Ramos (cell line): ENCODE results near the gene MPPED1.

Experiments
- in situ Hi-C: fragments of 300-500 bp; cut with MboI; formaldehyde crosslinking; loops from one replicate; pipeline ENCODE4 v1.14.3; 2022; ENCODE audit warnings: low sequenced_read_pairs; ENCODE audit not compliant: unreplicated experiment

Gene MPPED1

DNA sequence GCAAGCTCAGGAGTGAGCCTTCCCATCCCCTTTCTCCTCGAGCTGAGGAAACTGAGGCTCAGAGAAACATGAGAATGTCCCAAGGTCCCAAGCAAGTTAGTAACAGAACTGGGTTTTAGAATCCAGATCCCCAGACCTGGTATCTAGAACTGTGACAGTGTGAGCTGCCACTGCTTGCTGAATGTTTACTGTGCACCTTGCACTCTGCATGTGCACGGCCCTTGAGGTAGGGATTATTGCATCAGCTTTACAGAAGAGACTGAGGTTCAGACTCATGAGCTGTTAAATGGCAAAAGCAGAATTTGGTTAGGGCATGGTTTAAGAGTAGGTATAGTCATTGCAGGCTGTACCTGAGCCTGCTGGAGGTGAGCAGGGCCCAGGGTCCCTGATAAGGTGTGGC is 3.8 kb upstream of the MPPED1 start:
- in situ Hi-C loops: no loop called here

GRCh38 chr22:43409046-43409445 is 2.8 kb upstream of the MPPED1 start:
- in situ Hi-C loops: no loop called here

- in situ Hi-C loops: no loop called here
These were observed 2.0 kb upstream of the MPPED1 start for GRCh38 chr22:43409800-43410199.

DNA sequence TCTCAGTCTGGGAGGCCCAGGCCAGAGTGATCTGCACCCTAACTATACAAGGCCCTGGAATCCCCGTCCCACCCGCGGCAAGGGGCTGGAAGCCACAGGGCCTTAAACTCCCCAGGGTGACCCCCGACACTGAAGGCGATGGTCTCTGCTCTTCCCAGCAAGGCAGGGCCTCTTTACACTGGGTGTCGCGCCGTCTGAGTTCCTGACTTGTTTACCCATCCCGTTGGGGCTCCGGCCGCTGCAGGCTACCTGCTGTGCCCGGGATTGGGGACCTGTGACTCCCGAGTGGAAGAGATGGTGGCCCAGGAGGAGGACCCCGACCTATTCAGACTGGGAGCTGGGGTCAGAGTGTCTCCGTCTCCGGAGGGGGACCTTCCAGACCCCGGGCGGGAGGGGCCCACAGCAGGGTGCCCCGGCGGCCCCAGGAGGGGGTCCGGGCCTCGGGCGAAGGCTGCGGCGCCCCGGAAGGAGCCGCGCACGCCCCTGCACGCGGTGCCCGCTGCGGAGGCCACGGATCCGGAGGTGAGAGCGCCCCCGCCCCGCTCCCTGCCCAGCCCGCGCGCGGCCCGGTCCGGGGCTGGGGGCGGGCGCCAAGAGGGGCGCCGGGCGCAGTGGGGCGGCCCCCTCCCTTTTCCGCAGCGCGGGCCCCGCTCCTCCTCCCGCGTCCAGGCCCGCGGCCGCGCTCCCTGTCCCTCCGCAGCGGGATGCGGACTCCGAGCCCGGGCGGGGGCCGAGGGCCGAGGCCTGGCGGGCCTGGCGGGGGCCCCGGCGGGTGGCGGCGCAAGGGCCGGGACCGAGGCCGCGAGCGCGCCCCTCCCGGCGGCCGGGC is 560 bp upstream of the MPPED1 start:
- in situ Hi-C loops: no loop called here

DNA sequence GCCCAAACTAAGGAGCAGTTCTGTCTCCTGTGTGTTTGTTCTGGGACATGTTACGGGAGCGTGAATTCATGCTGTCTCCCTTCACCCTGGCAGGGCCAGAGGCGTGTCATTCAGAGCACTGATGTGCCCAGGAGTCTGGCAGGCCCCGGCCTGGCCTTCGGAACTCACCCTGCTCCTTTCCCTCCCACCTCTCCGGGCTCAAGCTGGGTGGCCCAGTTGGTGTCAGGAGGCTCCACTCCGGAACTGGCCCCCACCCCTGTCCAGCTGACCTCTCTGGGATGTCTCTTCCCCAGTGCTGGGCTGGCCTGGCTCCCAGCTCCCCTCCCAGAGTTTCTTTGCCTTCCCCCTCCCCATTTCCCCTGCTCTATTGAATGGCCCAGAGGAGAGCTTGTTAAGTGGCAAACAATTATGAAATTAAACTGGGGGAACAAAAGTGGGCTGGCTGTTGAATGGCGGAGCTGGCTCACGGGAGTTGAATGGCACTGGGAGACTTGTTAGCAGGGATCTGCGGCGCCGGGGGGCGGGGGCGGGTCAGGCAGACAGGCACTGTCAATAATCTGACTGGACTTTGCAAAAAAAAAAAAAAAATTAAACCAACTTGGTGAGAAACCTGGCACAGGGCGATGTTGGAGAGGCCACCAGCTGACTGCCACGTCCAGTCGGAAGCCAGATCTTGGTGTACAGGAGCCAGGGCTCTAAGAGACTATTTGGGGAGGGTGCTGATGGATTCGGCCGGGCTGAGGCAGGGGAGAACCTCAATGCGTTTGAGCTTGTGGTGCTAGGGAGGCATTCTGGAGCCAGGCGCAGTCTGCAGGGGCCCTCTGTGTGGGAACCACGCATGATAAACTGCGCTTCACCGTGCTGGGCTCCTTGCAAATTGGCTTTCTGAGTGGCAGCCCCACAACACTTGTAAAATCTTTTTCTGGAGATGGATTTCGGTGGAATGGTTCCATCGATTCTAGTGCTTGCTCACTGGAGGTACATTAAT is 1.3 kb downstream of the MPPED1 start:
- in situ Hi-C loops: no loop called here

- in situ Hi-C loops: no loop called here
These were observed 2.0 kb downstream of the MPPED1 start for GRCh38 chr22:43413826-43414225.

DNA sequence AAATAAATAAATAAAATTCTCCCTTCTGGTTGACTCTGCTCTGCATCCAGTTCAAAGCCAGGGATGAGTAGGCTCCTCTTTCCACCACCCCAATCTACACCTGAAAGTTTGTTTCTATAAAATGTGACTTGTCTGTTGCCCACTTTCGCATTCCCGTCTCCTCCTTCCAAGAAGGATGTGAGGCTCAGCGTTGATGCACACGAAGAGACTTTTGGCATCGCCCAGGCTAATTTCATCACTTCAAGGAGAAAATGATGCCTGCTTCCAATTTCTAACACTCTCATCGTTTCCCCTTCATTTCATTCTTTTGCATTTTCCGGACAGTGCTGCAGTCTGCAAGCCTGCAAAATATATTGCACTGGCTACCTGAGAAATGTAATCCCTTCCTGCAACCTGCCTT is 3.9 kb downstream of the MPPED1 start:
- in situ Hi-C loops: no loop called here

GRCh38 chr22:43417555-43417954 is 5.7 kb downstream of the MPPED1 start:
- in situ Hi-C loops: no loop called here

GRCh38 chr22:43418079-43418825 is 6.4 kb downstream of the MPPED1 start:
- in situ Hi-C loops: no loop called here

- in situ Hi-C loops: no loop called here
These were observed 7.7 kb downstream of the MPPED1 start for GRCh38 chr22:43419371-43420080.

DNA sequence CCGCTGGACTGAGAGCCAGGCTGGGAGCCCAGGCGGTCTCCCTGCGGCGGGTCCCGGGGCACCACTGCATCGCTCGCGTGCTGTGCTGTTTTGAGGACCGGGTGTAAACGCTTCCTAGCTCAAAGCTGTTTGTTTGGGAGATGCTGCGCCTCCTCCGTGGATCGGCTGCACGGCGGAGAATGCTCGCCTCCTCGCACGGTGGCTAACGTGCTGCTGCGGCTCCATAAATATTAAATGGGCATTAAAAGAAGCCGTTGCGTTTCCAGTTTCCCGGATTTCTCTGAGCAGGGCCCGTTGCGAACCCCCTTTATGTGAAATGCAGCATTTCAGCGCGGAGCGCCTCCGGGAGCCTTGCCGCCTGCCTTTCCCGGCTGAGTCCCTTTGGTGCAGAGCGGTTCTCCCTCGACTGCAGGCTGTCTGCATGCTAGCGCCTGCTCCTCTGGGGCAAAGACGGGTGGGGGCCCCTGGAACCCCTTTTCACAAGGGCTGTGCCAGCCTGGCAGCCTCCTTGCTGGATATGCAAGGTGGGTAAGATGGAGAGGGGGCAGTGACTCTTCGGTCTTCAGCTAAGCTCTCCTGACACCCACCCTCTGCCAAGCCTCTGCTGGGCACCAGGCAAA is 9.3 kb downstream of the MPPED1 start:
- in situ Hi-C loops: no loop called here

DNA sequence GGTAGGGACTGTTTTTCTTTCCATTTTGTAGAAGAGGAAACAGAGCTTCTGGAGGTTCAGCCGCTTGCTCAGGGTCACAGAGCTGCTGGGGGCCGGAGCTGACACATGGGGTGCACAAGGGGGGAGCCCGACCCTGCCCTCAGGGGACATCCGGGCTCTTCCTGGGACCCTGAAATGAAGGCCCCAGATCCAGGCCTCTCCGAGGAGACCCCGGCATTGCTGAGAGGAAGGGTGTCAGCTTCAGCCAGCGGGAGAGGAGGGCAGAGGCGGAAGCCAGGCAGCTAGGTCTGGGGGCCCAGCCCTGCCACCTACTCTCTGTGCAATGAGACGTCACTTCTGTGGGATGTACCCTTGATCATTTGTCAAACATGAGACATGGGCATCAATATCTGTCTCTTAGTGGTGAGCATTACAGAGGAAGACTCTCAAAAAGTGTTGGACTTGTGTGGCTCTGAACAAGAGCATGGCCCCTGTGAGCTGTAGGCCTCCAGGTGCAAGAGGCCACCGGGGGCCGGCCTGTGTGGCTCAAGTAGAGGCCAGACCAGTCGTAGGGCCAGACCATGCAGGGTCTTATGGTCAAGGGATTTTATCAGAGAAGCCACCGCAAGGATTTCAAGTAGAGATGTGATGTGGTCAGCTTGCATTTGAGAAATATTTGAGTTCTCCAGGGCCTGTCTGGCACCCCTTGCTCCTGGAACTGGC is 10.3 kb downstream of the MPPED1 start:
- in situ Hi-C loops: no loop called here

DNA sequence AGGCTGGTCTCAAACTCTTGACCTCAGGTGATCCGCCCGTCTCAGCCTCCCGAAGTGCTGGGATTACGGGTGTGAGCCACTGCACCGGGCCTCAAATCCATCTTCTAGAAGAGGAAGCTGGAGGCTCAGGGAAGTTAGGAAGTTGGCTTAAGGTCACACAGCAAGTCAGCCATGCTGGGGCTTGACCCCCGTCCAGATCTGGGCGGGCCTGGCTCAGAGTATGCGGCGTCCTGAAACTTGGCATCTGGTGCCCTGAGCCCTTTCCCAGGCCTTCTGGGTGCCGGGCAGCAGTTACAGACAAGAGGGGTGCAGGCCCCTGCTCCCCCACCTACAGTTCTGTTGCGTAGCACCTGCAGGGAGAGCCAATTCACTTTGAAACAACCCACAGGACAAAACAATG is 11.2 kb downstream of the MPPED1 start:
- in situ Hi-C loops: no loop called here

GRCh38 chr22:43424201-43424600 is 12.4 kb downstream of the MPPED1 start:
- in situ Hi-C loops: no loop called here

- in situ Hi-C loops: no loop called here
These were observed 13.1 kb downstream of the MPPED1 start for GRCh38 chr22:43424666-43425630.

DNA sequence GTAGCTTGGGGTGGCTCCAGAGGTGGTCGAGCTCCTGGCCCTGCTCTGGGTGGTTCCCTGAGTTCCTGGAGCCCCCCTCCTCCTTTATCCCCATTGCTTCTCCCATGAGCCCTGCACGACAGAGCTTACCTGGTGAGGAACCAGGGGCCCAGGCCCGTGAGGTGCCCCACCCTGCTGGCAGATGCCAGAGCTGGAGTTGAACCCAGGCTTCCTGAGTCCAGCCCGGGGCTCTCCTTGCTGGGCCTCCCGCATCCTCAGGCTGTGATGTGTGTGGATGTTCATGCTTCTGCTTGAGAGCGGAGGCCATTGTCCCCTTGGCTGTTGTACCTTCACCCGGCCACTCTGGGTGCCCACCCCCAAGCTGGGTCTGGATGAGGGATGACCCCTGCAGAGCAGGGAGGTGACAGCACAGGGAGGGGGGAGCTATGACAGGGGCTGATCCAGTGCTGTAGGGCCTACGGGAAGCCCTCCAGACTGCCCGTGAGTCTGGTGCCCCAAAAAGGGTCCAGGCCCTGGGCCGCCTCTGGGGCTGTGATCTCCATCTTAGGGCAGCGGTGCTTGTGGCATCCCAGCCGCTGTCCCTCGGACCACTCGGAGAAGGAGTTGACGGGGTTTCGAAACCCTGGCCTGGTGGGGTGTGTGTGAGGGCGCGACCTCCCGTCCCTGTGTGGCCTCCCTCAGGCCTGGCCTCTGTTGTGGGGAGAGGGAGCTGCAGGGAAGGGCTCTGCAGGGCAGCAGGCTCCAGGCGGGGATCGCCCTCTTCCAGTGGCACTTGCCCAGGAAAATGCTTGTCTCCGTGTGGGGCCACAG is 14.4 kb downstream of the MPPED1 start:
- in situ Hi-C loops: no loop called here

- in situ Hi-C loops: no loop called here
These were observed 15.0 kb downstream of the MPPED1 start for GRCh38 chr22:43426816-43427215.
